Measurements from ENCODE around the gene NTM.
A peak's percentile ranks its signal among the peaks of the same experiment; 100 is the strongest.

The NTM gene

GRCh38 chr11:131858505-131858904 lies 488.1 kb downstream of the NTM start:
- no CpG with 5 or more reads among the region's 11 CpGs for WGBS (ENCODE audit: extremely low coverage, insufficient coverage, low lambda C conversion rate)

GRCh38 chr11:131859538-131860210 lies 489.3 kb downstream of the NTM start:
- no peak for DNase-seq
- Histone ChIP-seq H2BK120ac (ENCODE audit: low read depth, low read length) (no peak overlapping the region), H3K27ac (ENCODE audit: low read depth, low read length) (no peak overlapping the region), H4K8ac (ENCODE audit: low read depth, low read length) (no peak overlapping the region), H2AK5ac (ENCODE audit: low read length) (no peak overlapping the region), H4K5ac (ENCODE audit: low read length) (no peak overlapping the region), H3K79me1 (ENCODE audit: low read length) (no peaks in the 10 kb centered on the region), H3K4ac (ENCODE audit: low read depth, low read length) (no peak overlapping the region), H3K56ac (ENCODE audit: low read length) (no peak overlapping the region), H3K18ac (ENCODE audit: low read length) (no peak overlapping the region), H3K23ac (ENCODE audit: low read length) (no peak overlapping the region), H3K79me2 (ENCODE audit: control insufficient read depth, insufficient read depth, low read length) (no peaks in the 10 kb centered on the region), H2BK15ac (replicated peaks; ENCODE audit: low read depth) (no peak overlapping the region), H3K4me2 (ENCODE audit: low read length) (no peak overlapping the region), H3K4me1 (ENCODE audit: control insufficient read depth, low read depth, low read length) (no peaks in the 10 kb centered on the region), H3K27me3 (ENCODE audit: insufficient read depth, low read length, poor library complexity) (no peaks in the 10 kb centered on the region), H3K36me3 (ENCODE audit: control insufficient read depth, insufficient read depth, low read length) (no peaks in the 10 kb centered on the region), H2BK5ac (ENCODE audit: low read length) (no peak overlapping the region), H3K4me3 (ENCODE audit: low read length) (no peak overlapping the region), H3K9ac (ENCODE audit: low read length) (no peak overlapping the region)
- no CpG with 5 or more reads among the region's 8 CpGs for WGBS (ENCODE audit: extremely low coverage, insufficient coverage, low lambda C conversion rate)

More at GRCh38 chr11:131858505-131858904, 488.1 kb downstream of the NTM start:
- Histone ChIP-seq H3K4ac (ENCODE audit: low read depth, low read length) (no peak overlapping the region), H3K4me2 (ENCODE audit: low read length) (no peak overlapping the region), H3K36me3 (ENCODE audit: control insufficient read depth, insufficient read depth, low read length) (no peaks in the 10 kb centered on the region), H3K27me3 (ENCODE audit: insufficient read depth, low read length, poor library complexity) (no peaks in the 10 kb centered on the region), H2BK5ac (ENCODE audit: low read length) (no peak overlapping the region), H3K4me1 (ENCODE audit: control insufficient read depth, low read depth, low read length) (no peaks in the 10 kb centered on the region), H3K27ac (ENCODE audit: low read depth, low read length) (no peak overlapping the region), H3K79me2 (ENCODE audit: control insufficient read depth, insufficient read depth, low read length) (no peaks in the 10 kb centered on the region), H3K56ac (ENCODE audit: low read length) (no peak overlapping the region), H3K23ac (ENCODE audit: low read length) (no peak overlapping the region), H3K18ac (ENCODE audit: low read length) (no peak overlapping the region), H4K8ac (ENCODE audit: low read depth, low read length) (no peak overlapping the region), H3K9ac (ENCODE audit: low read length) (no peak overlapping the region), H2BK120ac (ENCODE audit: low read depth, low read length) (no peak overlapping the region), H2AK5ac (ENCODE audit: low read length) (no peak overlapping the region), H2BK15ac (replicated peaks; ENCODE audit: low read depth) (no peak overlapping the region), H3K79me1 (ENCODE audit: low read length) (no peaks in the 10 kb centered on the region), H3K4me3 (ENCODE audit: low read length) (no peak overlapping the region), H4K5ac (ENCODE audit: low read length) (no peak overlapping the region)
- DNase-seq = no peak

- Histone ChIP-seq H4K5ac (ENCODE audit: low read length) (no peak overlapping the region), H3K4ac (ENCODE audit: low read depth, low read length) (no peak overlapping the region), H3K9ac (ENCODE audit: low read length) (no peak overlapping the region), H2BK15ac (replicated peaks; ENCODE audit: low read depth) (no peak overlapping the region), H2AK5ac (ENCODE audit: low read length) (no peak overlapping the region), H2BK5ac (ENCODE audit: low read length) (no peak overlapping the region), H3K79me2 (ENCODE audit: control insufficient read depth, insufficient read depth, low read length) (no peaks in the 10 kb centered on the region), H3K4me1 (ENCODE audit: control insufficient read depth, low read depth, low read length) (no peaks in the 10 kb centered on the region), H3K36me3 (ENCODE audit: control insufficient read depth, insufficient read depth, low read length) (no peaks in the 10 kb centered on the region), H4K8ac (ENCODE audit: low read depth, low read length) (no peak overlapping the region), H3K27me3 (ENCODE audit: insufficient read depth, low read length, poor library complexity) (no peaks in the 10 kb centered on the region), H2BK120ac (ENCODE audit: low read depth, low read length) (no peak overlapping the region), H3K27ac (ENCODE audit: low read depth, low read length) (no peak overlapping the region), H3K4me2 (ENCODE audit: low read length) (no peak overlapping the region), H3K4me3 (ENCODE audit: low read length) (no peak overlapping the region), H3K79me1 (ENCODE audit: low read length) (no peaks in the 10 kb centered on the region), H3K18ac (ENCODE audit: low read length) (no peak overlapping the region), H3K56ac (ENCODE audit: low read length) (no peak overlapping the region), H3K23ac (ENCODE audit: low read length) (no peak overlapping the region)
- DNase-seq = no peak
- no CpG with 5 or more reads among the region's 5 CpGs for WGBS (ENCODE audit: extremely low coverage, insufficient coverage, low lambda C conversion rate)
Measured at GRCh38 chr11:131864228-131864627, 493.8 kb downstream of the NTM start.

GRCh38 chr11:131865860-131866259 lies 495.4 kb downstream of the NTM start:
- no CpG with 5 or more reads among the region's 3 CpGs for whole genome bisulfite sequencing (ENCODE audit: extremely low coverage, insufficient coverage, low lambda C conversion rate)
- H3K79me1 ChIP-seq (ENCODE audit: low read length) = no peaks in the 10 kb centered on the region
- H3K9ac ChIP-seq (ENCODE audit: low read length) = no peak overlapping the region
- H3K27ac ChIP-seq (ENCODE audit: low read depth, low read length) = no peak overlapping the region
- H3K4ac ChIP-seq (ENCODE audit: low read depth, low read length) = no peak overlapping the region
- H3K4me3 ChIP-seq (ENCODE audit: low read length) = no peak overlapping the region
- no peaks in the 10 kb centered on the region for H3K79me2 ChIP-seq (ENCODE audit: control insufficient read depth, insufficient read depth, low read length)
- H4K5ac ChIP-seq (ENCODE audit: low read length) = no peak overlapping the region
- H3K27me3 ChIP-seq (ENCODE audit: insufficient read depth, low read length, poor library complexity) = no peaks in the 10 kb centered on the region
- H3K4me1 ChIP-seq (ENCODE audit: control insufficient read depth, low read depth, low read length) = no peaks in the 10 kb centered on the region
- no peak overlapping the region for H3K4me2 ChIP-seq (ENCODE audit: low read length)
- no peak overlapping the region for H2BK15ac ChIP-seq (replicated peaks; ENCODE audit: low read depth)
- H4K8ac ChIP-seq (ENCODE audit: low read depth, low read length) = no peak overlapping the region
- no peak overlapping the region for H3K56ac ChIP-seq (ENCODE audit: low read length)
- H3K18ac ChIP-seq (ENCODE audit: low read length) = no peak overlapping the region
- no peaks in the 10 kb centered on the region for H3K36me3 ChIP-seq (ENCODE audit: control insufficient read depth, insufficient read depth, low read length)
- H3K23ac ChIP-seq (ENCODE audit: low read length) = no peak overlapping the region
- DNase-seq = no peak
- no peak overlapping the region for H2BK120ac ChIP-seq (ENCODE audit: low read depth, low read length)
- H2AK5ac ChIP-seq (ENCODE audit: low read length) = no peak overlapping the region
- H2BK5ac ChIP-seq (ENCODE audit: low read length) = no peak overlapping the region

- H3K4ac ChIP-seq (ENCODE audit: low read depth, low read length) = no peak overlapping the region
- H3K27me3 ChIP-seq (ENCODE audit: insufficient read depth, low read length, poor library complexity) = no peaks in the 10 kb centered on the region
- H3K4me1 ChIP-seq (ENCODE audit: control insufficient read depth, low read depth, low read length) = no peaks in the 10 kb centered on the region
- H3K4me3 ChIP-seq (ENCODE audit: low read length) = no peak overlapping the region
- H3K18ac ChIP-seq (ENCODE audit: low read length) = no peak overlapping the region
- no peak overlapping the region for H3K23ac ChIP-seq (ENCODE audit: low read length)
- H3K27ac ChIP-seq (ENCODE audit: low read depth, low read length) = no peak overlapping the region
- no peaks in the 10 kb centered on the region for H3K79me1 ChIP-seq (ENCODE audit: low read length)
- H3K56ac ChIP-seq (ENCODE audit: low read length) = no peak overlapping the region
- DNase-seq = peak; percentile 28
- H2AK5ac ChIP-seq (ENCODE audit: low read length) = no peak overlapping the region
- no peak overlapping the region for H4K8ac ChIP-seq (ENCODE audit: low read depth, low read length)
- H3K4me2 ChIP-seq (ENCODE audit: low read length) = no peak overlapping the region
- H3K36me3 ChIP-seq (ENCODE audit: control insufficient read depth, insufficient read depth, low read length) = no peaks in the 10 kb centered on the region
- H3K79me2 ChIP-seq (ENCODE audit: control insufficient read depth, insufficient read depth, low read length) = no peaks in the 10 kb centered on the region
- no peak overlapping the region for H2BK120ac ChIP-seq (ENCODE audit: low read depth, low read length)
- whole genome bisulfite sequencing (ENCODE audit: extremely low coverage, insufficient coverage, low lambda C conversion rate) = no CpG with 5 or more reads among the region's 17 CpGs
- H2BK5ac ChIP-seq (ENCODE audit: low read length) = no peak overlapping the region
- no peak overlapping the region for H4K5ac ChIP-seq (ENCODE audit: low read length)
- H2BK15ac ChIP-seq (replicated peaks; ENCODE audit: low read depth) = no peak overlapping the region
- no peak overlapping the region for H3K9ac ChIP-seq (ENCODE audit: low read length)
Measured at GRCh38 chr11:131866535-131867400, 496.4 kb downstream of the NTM start.

All from mesendoderm (in vitro differentiated cells).